Head of caudate nucleus (tissue), 42 donors: ENCODE data around the gene NUCKS1.
"Not testable (repeated sequence)": the region's sequence is repeated elsewhere in the genome, so short reads cannot be mapped to it uniquely, and the experiment has no call there.

ENCODE experiments used
- DNase-seq, 42 donors: peaks; one replicate each; pipeline versions ENCODE4 v3.0.0 to v3.0.0-alpha.2; 2020 to 2021; ENCODE audit warnings: mixed read lengths in 7 of 42
- intact Hi-C: fragments of 100-400 bp; cut with DNase I; formaldehyde crosslinking; loops from one replicate; pipeline ENCODE4 v1.15.0; 2022

NUCKS1 gene

DNA sequence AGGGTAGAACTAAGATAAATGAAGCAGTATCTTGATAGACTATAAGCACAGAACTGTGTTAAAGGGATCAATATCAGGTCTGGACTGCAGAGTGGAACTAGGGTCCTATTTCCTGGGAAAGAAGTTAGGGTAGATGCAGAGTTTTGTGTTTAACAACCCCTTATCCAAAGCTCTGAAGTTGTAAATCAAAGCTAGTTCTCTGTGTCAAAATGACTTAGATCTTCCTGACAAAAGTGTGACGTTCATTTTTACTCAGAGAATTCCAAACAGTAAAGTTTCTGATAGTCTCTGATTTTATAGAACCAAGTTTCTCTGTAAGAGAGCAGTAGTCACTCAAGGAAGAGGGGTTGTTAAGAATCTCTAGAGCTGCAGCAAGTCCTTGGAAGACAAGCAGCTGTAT lies 8.3 kb downstream of the NUCKS1 start:
- DNase-seq, result no peak
- intact Hi-C loops, result no loop called here

DNA sequence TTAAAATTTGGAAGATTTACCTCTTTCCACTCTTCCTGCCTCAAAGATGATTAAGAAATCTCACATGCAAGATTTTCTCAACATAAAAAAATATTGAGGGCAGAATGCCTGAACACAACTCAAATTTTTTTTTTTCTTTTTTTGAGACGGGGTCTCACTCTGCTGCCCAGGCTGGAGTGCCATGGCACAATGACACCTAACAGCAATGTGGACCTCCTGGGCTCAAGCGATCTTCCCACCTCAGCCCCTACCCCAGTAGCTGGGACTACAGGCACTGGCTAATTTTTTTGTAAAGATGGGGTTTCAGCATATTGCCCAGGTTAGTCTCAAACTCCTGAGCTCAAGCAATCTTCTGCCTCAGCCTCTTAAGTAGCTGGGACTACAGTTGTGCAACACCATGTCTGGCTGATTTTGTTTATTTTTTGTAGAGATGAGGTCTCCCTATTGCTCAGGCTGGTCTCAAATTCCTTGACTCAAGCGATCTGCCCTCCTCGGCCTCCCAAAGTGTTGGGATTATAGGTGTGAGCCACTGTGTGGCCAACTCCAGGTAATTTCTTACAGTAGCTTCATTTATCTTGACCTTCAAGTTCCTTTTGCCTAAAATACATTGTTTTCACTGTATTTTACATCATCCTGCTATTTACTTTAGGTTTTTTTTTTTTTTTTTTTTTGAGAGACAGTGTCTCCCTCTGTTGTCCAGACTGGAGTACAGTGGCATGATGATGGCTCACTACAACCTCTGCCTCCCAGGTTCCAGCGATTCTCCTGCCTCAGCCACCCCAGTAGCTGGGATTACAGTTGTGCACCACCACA lies 10.4 kb downstream of the NUCKS1 start:
- no peak for DNase-seq
- intact Hi-C loops, result no loop called here

DNA sequence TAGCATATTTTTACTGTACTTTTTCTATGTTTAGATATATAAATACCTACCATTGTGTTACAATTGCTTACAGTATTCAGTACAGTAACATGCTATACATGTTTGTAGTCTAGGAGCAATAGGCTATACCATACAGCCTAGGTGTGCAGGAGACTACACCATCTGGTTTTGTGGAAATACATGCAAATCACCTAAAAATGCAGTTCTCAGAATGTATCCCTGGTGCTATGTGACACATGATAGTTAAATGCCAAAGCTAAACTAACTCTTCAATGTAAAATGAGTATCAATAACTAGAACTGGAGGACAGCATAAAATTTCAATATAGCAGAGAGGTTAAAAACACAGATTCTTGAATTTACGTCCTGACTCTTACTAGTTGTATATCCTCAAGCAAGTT lies 14.8 kb downstream of the NUCKS1 start:
- intact Hi-C loops, result no loop called here
- DNase-seq, result no peak

GRCh38 chr1:205733438-205734175 lies 16.4 kb downstream of the NUCKS1 start:
- no peak for DNase-seq
- intact Hi-C loops, result no loop called here

GRCh38 chr1:205729945-205730610 lies 19.9 kb downstream of the NUCKS1 start:
- intact Hi-C loops, result no loop called here
- no peak for DNase-seq

DNA sequence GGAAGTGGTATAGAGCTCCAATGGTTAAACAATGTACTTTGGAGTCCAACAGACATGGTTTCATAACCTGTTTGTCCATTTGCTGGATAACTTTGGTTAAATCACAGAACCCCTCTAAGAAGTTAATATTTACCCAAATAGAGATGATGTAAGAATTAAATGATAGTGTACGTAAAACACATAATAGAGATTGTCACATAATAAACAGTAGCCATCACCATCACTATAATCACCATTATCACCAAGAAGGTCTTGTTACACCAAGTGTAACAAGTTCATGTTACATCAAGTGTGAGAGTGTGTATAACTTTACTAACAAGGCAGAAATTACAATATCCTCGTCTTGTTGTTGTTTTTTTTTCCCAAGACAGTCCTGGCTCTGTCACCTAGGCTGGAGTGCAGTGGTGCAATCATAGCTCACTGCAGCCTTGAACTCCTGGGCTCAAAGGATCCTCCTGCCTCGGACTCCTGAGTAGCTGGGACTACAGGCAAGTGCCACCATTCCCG lies 23.3 kb downstream of the NUCKS1 start:
- no peak for DNase-seq
- intact Hi-C loops, result no loop called here

DNA sequence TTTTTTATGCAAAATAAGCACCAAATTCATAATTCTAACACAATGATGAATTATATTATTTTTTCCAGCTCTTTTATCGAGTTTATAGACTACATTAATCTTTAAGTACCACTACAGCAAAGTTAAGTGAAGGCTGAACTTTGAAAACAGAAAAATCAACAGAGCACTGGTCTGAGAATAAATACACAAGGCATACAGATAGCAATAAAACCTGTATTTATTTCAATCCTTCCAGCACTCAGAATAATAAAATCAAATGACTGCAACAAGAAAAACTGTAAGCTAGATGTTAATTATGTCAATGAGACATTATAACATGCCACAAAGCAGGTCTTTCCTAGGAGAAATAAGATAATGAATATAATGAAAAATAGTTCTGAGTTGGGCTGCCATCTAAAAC lies 24.5 kb downstream of the NUCKS1 start:
- no peak for DNase-seq
- intact Hi-C loops, result no loop called here

- DNase-seq, intact Hi-C loops: not testable (repeated sequence)
These were observed 29.2 kb downstream of the NUCKS1 start for GRCh38 chr1:205720740-205721139.

GRCh38 chr1:205719762-205720161 lies 30.2 kb downstream of the NUCKS1 start:
- DNase-seq, result no peak

GRCh38 chr1:205719015-205719414 lies 31.0 kb downstream of the NUCKS1 start:
- intact Hi-C loops, result no loop called here
- DNase-seq, result no peak

More at GRCh38 chr1:205719762-205720161, 30.2 kb downstream of the NUCKS1 start:
- intact Hi-C loops, result no loop called here

DNA sequence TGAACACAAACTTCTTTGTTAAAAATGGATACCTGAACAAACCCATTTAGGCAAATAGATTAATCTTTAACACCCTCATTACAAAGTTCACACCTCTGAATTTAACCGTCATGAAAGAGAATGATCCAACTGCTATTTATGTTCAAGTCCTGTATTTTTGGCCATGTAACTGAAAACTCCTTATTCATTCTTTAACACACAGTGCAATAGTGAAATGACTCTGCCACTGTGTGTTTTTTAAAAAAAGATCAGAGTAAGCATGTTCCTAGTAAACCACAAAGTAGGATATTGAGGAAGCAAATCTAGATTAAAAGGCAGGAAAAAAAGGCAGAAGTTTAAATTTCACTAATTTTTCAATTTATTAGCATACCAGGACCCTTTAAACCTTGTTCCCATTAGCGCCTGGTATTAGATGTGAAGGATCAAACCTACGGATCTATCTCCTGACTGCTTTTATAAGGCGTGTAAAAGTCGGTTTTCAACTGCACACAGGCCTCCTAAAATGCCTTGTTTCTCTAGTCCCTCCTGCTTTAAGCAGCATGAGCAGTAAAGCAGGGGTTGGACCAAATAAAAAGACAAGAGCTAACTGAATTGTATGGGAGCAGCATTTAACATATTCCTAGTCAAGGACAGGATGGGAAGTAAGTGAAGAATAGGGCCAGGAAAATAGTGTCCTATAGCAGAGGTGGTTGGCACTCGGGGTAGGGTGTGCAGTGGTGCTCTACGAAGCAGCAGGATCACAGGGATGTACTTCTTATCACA lies 33.4 kb downstream of the NUCKS1 start:
- intact Hi-C loops, result no loop called here
- DNase-seq, result no peak

DNA sequence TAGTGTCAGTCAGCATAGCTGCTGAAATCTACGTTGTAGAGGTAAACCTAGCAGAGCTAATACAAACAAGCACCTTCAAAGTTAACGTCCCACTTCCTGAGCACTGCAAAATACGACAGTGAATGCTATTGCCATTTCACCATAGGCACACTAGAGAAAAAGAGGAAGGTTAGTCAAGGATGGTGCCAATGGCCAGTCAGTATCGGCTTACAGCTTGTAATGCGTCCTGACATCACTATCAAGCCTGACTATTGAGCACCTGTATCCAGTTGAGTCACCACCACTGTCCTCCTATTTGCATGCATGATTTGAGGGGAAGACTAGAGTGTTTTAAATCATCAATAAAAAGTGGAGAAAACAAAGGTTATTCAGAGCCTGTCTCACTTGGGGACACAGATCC lies 34.4 kb downstream of the NUCKS1 start:
- intact Hi-C loops, result no loop called here

GRCh38 chr1:205714906-205715246 lies 35.1 kb downstream of the NUCKS1 start:
- intact Hi-C loops, result no loop called here
- DNase-seq, result no peak

More for the DNA sequence above, 34.4 kb downstream of the NUCKS1 start:
- no peak for DNase-seq

DNA sequence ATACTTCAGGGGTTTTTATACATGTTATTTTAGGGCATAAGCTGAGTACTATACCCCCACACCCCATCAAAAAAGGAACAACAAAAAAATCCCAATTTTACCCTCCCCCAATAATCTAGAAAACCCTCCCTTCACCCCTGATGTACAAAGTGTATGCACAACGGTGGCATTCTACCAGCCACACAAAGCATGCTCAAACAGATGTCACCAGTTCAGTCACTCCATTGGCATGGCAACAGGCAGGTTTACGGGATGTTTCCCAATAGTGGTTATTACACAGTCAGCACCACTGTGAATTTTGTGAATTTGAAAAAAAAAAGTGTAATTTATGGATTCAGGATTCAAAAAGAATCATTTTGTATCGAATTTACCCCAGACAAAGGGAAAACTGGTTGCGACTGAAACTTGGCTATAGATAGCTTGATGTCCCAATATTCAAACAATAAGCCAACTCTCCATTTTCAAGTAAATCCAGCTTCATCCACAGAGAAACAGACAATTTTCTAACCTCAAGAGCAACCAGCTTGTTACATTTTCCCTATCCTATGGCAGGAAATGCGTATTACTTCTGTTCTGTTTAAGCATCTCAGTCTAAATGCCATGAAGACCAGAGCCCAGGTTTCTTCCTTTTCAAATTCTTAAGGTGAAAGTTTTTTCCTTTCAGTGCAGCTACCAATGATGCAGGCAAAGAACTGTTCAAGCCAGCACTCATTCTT lies 35.6 kb downstream of the NUCKS1 start:
- intact Hi-C loops, result no loop called here
- peak in 28 of 42 donors; percentile 15 to 76 (median 37) for DNase-seq

DNA sequence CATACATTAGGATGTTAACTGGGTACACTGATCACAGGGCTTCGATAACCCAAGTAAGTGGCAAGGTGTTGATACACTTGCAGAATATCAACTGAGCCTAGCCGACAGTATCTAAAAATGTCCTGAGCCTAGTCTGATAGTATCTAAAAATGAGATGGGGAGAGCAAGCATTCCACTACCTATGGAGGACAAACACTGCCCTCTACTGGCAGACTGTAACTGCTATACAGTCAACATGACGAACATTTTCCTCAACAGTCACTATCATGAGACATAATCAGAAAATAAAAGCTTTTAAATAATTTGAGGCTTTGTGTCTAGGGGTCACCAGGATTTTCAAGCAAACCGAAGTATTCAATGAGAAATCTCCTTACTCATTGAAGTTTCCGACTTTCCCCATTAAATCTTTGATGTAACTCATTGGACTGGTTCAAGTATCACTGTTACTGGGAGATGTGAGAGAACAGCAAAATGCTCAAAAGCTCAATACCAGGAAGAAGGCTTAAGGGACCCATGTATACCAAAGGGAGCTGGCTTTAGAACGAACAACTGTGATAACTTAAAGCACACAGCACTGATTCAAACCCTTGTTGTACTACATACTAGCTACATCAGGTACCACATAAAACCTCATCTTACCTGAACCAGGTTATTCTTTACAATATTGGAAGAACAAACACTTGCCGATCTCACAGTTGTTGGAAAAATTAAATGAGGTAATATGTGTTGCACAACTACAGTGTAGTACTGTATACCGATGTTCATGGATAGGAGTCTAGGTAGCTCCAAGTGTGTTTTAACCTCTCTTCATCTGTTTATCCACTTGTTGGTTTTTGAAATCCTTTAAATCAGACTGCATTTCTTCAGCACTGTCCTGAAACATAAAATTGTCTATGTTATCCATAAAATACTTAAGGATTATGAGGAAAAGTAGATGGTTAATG lies 38.6 kb downstream of the NUCKS1 start:
- intact Hi-C loops, result loop anchor here (2.0 kb wide), 1 partner anchor 53 kb away; no protein-coding TSS in a partner anchor
- DNase-seq, result peak in 37 of 42 donors; percentile 23 to 95 (median 74)

- DNase-seq, result no peak
- intact Hi-C loops, result loop anchor here (2.0 kb wide), 1 partner anchor 52 kb away; no protein-coding TSS in a partner anchor
These were observed 39.5 kb downstream of the NUCKS1 start for GRCh38 chr1:205710201-205711062.
